ENCODE measurements around the gene UBFD1.
"Not testable (repeated sequence)": the region's sequence is repeated elsewhere in the genome, so short reads cannot be mapped to it uniquely, and the experiment has no call there.

The UBFD1 gene

GRCh38 chr16:23594186-23594585, 36.7 kb downstream of the UBFD1 start:
- H3K36me3 ChIP-seq (ENCODE audit: control insufficient read depth, low read depth, low read length) = peaks cover 31% of the 10 kb centered on the region
- peaks cover 3% of the 10 kb centered on the region for H3K4me1 ChIP-seq (ENCODE audit: control insufficient read depth, low read depth, low read length)
- no peaks in the 10 kb centered on the region for H3K27me3 ChIP-seq (ENCODE audit: control insufficient read depth, insufficient read depth, low read length)

GRCh38 chr16:23595246-23595950, 37.9 kb downstream of the UBFD1 start:
- H3K9me3 ChIP-seq (ENCODE audit: control insufficient read depth, low read depth, low read length) = no peaks in the 10 kb centered on the region
- H3K27me3 ChIP-seq (ENCODE audit: control insufficient read depth, insufficient read depth, low read length) = no peaks in the 10 kb centered on the region
- H3K4me3 ChIP-seq (ENCODE audit: low read length) = peak overlapping the region; percentile 96
- peak overlapping the region; percentile 93 for H3K9ac ChIP-seq (ENCODE audit: low read length)
- peaks cover 4% of the 10 kb centered on the region for H3K4me1 ChIP-seq (ENCODE audit: control insufficient read depth, low read depth, low read length)
- H3K27ac ChIP-seq (ENCODE audit: low read length) = peak overlapping the region; percentile 26
- peaks cover 24% of the 10 kb centered on the region for H3K36me3 ChIP-seq (ENCODE audit: control insufficient read depth, low read depth, low read length)

More at GRCh38 chr16:23594186-23594585, 36.7 kb downstream of the UBFD1 start:
- Histone ChIP-seq H3K9ac (ENCODE audit: low read length) (no peak overlapping the region), H3K4me3 (ENCODE audit: low read length) (no peak overlapping the region), H3K27ac (ENCODE audit: low read length) (no peak overlapping the region), H3K9me3 (ENCODE audit: control insufficient read depth, low read depth, low read length) (no peaks in the 10 kb centered on the region)

- Histone ChIP-seq H3K27me3 (ENCODE audit: control insufficient read depth, insufficient read depth, low read length) (no peaks in the 10 kb centered on the region), H3K36me3 (ENCODE audit: control insufficient read depth, low read depth, low read length) (peaks cover 17% of the 10 kb centered on the region), H3K27ac (ENCODE audit: low read length) (peak within 1 kb of the TSS; percentile 26), H3K4me1 (ENCODE audit: control insufficient read depth, low read depth, low read length) (peaks cover 7% of the 10 kb centered on the region), H3K4me3 (ENCODE audit: low read length) (peak within 1 kb of the TSS; percentile 96), H3K9ac (ENCODE audit: low read length) (peak within 1 kb of the TSS; percentile 93), H3K9me3 (ENCODE audit: control insufficient read depth, low read depth, low read length) (no peaks in the 10 kb centered on the region)
Observed at GRCh38 chr16:23595951-23596720, 38.6 kb downstream of the UBFD1 start, which contains the start of gene NDUFAB1. Gene NDUFAB1 (minus strand): TSS chr16:23596316. CDS start chr16:23596290, 26 bp downstream.

GRCh38 chr16:23597003-23597756, 39.7 kb downstream of the UBFD1 start:
- Histone ChIP-seq H3K36me3 (ENCODE audit: control insufficient read depth, low read depth, low read length) (peaks cover 16% of the 10 kb centered on the region), H3K9ac (ENCODE audit: low read length) (no peak overlapping the region), H3K27ac (ENCODE audit: low read length) (no peak overlapping the region), H3K4me3 (ENCODE audit: low read length) (no peak overlapping the region), H3K9me3 (ENCODE audit: control insufficient read depth, low read depth, low read length) (no peaks in the 10 kb centered on the region), H3K4me1 (ENCODE audit: control insufficient read depth, low read depth, low read length) (peaks cover 7% of the 10 kb centered on the region), H3K27me3 (ENCODE audit: control insufficient read depth, insufficient read depth, low read length) (no peaks in the 10 kb centered on the region)

DNA sequence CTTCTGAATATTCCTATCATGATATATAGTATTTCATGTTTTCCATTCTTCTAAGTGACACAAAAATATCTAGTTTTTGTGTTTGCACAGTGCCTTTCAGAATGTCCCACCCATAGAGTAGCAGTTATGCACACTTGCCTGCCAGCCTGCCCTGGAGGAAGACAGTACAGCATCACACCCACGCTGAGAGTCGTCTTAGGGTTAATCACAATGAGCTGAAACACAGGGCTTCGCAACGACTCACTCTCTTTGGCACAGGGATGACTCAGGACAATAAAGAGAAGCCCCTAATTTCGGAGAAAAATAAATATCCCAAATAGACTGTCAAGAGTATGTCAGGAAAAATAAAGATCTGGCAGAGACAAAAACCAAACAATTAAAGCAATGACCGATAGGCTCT, 50.2 kb downstream of the UBFD1 start:
- no peaks in the 10 kb centered on the region for H3K9me3 ChIP-seq (ENCODE audit: control insufficient read depth, low read depth, low read length)
- no peaks in the 10 kb centered on the region for H3K4me1 ChIP-seq (ENCODE audit: control insufficient read depth, low read depth, low read length)
- no peak overlapping the region for H3K27ac ChIP-seq (ENCODE audit: low read length)
- H3K27me3 ChIP-seq (ENCODE audit: control insufficient read depth, insufficient read depth, low read length) = no peaks in the 10 kb centered on the region
- no peak overlapping the region for H3K9ac ChIP-seq (ENCODE audit: low read length)
- H3K36me3 ChIP-seq (ENCODE audit: control insufficient read depth, low read depth, low read length) = peaks cover 53% of the 10 kb centered on the region
- H3K4me3 ChIP-seq (ENCODE audit: low read length) = no peak overlapping the region

GRCh38 chr16:23608194-23608593, 50.7 kb downstream of the UBFD1 start:
- Histone ChIP-seq H3K4me1 (ENCODE audit: control insufficient read depth, low read depth, low read length) (no peaks in the 10 kb centered on the region), H3K9ac (ENCODE audit: low read length) (no peak overlapping the region), H3K27me3 (ENCODE audit: control insufficient read depth, insufficient read depth, low read length) (no peaks in the 10 kb centered on the region), H3K27ac (ENCODE audit: low read length) (no peak overlapping the region), H3K9me3 (ENCODE audit: control insufficient read depth, low read depth, low read length) (no peaks in the 10 kb centered on the region), H3K4me3 (ENCODE audit: low read length) (no peak overlapping the region), H3K36me3 (ENCODE audit: control insufficient read depth, low read depth, low read length) (peaks cover 53% of the 10 kb centered on the region)

GRCh38 chr16:23609929-23610328, 52.4 kb downstream of the UBFD1 start:
- Histone ChIP-seq H3K9ac (ENCODE audit: low read length) (no peak overlapping the region), H3K4me3 (ENCODE audit: low read length) (no peak overlapping the region), H3K9me3 (ENCODE audit: control insufficient read depth, low read depth, low read length) (no peaks in the 10 kb centered on the region), H3K4me1 (ENCODE audit: control insufficient read depth, low read depth, low read length) (no peaks in the 10 kb centered on the region), H3K27me3 (ENCODE audit: control insufficient read depth, insufficient read depth, low read length) (no peaks in the 10 kb centered on the region), H3K27ac (ENCODE audit: low read length) (no peak overlapping the region), H3K36me3 (ENCODE audit: control insufficient read depth, low read depth, low read length) (peaks cover 51% of the 10 kb centered on the region)

DNA sequence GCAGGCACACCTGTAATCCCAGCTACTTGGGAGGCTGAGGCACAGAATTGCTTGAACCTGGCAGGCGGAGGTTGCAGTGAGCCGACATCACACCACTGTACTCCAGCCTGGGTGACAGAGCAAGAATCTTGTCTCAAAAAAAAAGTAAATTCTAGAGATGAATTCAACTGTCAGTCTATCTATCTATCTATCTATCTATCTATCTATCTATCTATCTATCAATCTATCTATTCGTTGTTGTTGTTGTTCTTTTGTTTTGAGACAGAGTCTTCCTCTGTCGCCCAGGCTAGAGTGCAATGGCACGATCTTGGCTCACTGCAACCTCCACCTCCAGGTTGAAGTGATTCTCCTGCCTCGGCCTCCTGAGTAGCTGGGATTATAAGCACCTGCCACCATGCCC, 53.4 kb downstream of the UBFD1 start:
- not testable (repeated sequence) for H3K4me1 ChIP-seq (ENCODE audit: control insufficient read depth, low read depth, low read length); H3K9me3 ChIP-seq (ENCODE audit: control insufficient read depth, low read depth, low read length); H3K27me3 ChIP-seq (ENCODE audit: control insufficient read depth, insufficient read depth, low read length); H3K4me3 ChIP-seq (ENCODE audit: low read length); H3K9ac ChIP-seq (ENCODE audit: low read length); H3K27ac ChIP-seq (ENCODE audit: low read length)
- peaks cover 49% of the 10 kb centered on the region for H3K36me3 ChIP-seq (ENCODE audit: control insufficient read depth, low read depth, low read length)

- peaks cover 50% of the 10 kb centered on the region for H3K36me3 ChIP-seq (ENCODE audit: control insufficient read depth, low read depth, low read length)
- no peaks in the 10 kb centered on the region for H3K27me3 ChIP-seq (ENCODE audit: control insufficient read depth, insufficient read depth, low read length)
- H3K9me3 ChIP-seq (ENCODE audit: control insufficient read depth, low read depth, low read length) = no peaks in the 10 kb centered on the region
- no peak overlapping the region for H3K27ac ChIP-seq (ENCODE audit: low read length)
- no peak overlapping the region for H3K9ac ChIP-seq (ENCODE audit: low read length)
- no peaks in the 10 kb centered on the region for H3K4me1 ChIP-seq (ENCODE audit: control insufficient read depth, low read depth, low read length)
- no peak overlapping the region for H3K4me3 ChIP-seq (ENCODE audit: low read length)
Observed at GRCh38 chr16:23611936-23612335, 54.4 kb downstream of the UBFD1 start.

- H3K9ac ChIP-seq (ENCODE audit: low read length) = no peak overlapping the region
- no peak overlapping the region for H3K4me3 ChIP-seq (ENCODE audit: low read length)
- H3K4me1 ChIP-seq (ENCODE audit: control insufficient read depth, low read depth, low read length) = no peaks in the 10 kb centered on the region
- H3K9me3 ChIP-seq (ENCODE audit: control insufficient read depth, low read depth, low read length) = no peaks in the 10 kb centered on the region
- peaks cover 55% of the 10 kb centered on the region for H3K36me3 ChIP-seq (ENCODE audit: control insufficient read depth, low read depth, low read length)
- no peaks in the 10 kb centered on the region for H3K27me3 ChIP-seq (ENCODE audit: control insufficient read depth, insufficient read depth, low read length)
- H3K27ac ChIP-seq (ENCODE audit: low read length) = no peak overlapping the region
Observed at GRCh38 chr16:23615805-23616204, 58.3 kb downstream of the UBFD1 start.
